VCaP (cell line): ENCODE data around the gene TMEM108.

Experiments
- H3K27ac ChIP-seq: fragments of 450-650 bp; 2 replicates; pipeline ENCODE4 v1.5.1; 2017
- TF ChIP-seq, protein P1 (sequence below): fragments of 450-650 bp; conservative IDR thresholded peaks from 2 replicates; pipeline ENCODE4 v1.5.1; 2017; ENCODE audit warnings: mild to moderate bottlenecking, moderate library complexity

The TMEM108 gene

GRCh38 chr3:133074977-133075376, 36.8 kb downstream of the TMEM108 start:
- TF ChIP-seq, protein P1, sequence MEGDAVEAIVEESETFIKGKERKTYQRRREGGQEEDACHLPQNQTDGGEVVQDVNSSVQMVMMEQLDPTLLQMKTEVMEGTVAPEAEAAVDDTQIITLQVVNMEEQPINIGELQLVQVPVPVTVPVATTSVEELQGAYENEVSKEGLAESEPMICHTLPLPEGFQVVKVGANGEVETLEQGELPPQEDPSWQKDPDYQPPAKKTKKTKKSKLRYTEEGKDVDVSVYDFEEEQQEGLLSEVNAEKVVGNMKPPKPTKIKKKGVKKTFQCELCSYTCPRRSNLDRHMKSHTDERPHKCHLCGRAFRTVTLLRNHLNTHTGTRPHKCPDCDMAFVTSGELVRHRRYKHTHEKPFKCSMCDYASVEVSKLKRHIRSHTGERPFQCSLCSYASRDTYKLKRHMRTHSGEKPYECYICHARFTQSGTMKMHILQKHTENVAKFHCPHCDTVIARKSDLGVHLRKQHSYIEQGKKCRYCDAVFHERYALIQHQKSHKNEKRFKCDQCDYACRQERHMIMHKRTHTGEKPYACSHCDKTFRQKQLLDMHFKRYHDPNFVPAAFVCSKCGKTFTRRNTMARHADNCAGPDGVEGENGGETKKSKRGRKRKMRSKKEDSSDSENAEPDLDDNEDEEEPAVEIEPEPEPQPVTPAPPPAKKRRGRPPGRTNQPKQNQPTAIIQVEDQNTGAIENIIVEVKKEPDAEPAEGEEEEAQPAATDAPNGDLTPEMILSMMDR: no peak

GRCh38 chr3:133077688-133078087, 39.5 kb downstream of the TMEM108 start:
- TF ChIP-seq, protein P1: no peak
- H3K27ac ChIP-seq: no peak overlapping the region

More at GRCh38 chr3:133074977-133075376, 36.8 kb downstream of the TMEM108 start:
- no peak overlapping the region for H3K27ac ChIP-seq

GRCh38 chr3:133079621-133080020, 41.4 kb downstream of the TMEM108 start:
- no peak overlapping the region for H3K27ac ChIP-seq
- TF ChIP-seq, protein P1: no peak

DNA sequence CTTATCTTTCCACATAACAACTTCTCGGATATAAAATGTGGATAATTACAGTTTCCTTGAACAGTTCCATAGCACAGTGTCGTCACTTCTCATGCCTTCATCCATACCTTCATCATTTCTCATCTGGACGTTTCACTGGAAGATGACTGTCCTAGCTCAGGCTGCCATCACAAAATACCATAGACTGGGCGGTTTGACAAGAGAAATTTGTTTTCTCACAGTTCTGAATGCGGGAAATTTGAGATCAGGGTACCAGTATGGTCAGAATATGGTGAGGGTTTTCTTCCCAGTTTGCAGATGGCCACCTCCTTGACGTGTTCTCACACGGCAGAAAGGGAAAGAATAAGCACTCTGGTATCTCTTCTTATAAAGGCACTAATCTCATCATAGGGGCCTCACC, 42.8 kb downstream of the TMEM108 start:
- H3K27ac ChIP-seq: no peak overlapping the region
- TF ChIP-seq, protein P1: no peak

DNA sequence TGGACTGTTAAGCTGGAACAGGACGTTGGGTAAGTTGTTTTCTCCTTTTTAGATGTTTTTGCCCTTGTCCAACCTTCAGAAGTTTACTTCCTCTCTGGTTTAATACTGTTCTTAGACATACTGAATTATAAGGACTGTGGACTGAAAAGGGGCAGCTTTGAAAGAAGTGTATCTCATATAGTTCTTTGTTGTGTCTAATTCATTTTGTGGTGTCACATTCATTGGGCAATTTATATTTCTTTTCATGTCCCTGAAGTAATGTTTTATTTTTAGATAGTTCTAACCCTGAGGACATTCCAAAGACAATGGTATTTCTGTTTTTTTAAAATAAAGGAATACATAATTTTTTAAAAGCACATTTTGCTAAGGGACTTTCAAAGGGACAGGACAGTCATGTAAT, 45.2 kb downstream of the TMEM108 start:
- TF ChIP-seq, protein P1: no peak
- no peak overlapping the region for H3K27ac ChIP-seq

DNA sequence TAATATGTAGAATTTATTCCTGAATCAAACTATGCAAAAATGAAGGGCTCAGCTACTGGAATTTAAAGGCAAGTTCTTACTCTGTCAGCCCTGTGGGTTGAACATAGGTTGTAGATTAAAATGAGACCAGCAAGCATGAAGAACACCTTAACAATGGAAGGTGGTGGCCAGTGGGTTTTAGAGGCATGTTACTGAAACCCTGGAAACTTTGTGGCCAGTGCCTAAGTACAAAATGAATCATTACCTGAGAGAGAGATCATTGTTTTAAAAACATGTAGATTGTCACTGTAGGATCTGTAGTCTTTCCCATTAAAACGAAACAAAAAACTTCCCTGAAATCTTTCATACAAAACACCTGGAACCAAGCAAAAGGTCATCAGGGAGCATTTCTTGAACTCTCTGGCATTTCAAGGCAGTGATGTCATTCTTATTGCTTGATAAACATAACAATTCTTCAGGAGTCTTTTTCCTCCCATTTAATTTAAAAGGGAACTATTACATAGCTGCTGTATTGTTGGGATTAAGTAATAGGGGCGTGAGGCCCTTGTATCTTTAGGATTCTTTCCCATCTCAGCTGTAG, 51.8 kb downstream of the TMEM108 start:
- TF ChIP-seq, protein P1: no peak
- no peak overlapping the region for H3K27ac ChIP-seq

DNA sequence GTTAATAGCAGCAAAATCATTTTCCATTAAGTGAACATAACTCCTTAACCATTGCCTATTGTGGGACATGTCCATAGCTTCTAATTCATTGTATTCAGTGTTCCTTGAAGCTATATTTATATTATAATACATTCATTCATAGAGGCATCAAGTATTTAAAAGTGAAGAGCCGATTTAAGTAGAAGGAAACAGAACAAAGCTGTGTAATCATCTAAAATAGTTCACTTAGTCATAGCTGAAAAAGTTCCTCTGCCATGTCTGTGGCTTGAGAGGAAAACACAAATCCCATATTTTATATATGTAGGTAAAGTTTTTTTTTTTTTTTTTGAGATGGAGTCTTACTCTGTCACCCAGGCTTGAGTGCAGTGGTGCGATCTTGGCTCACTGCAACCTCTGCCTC, 54.5 kb downstream of the TMEM108 start:
- TF ChIP-seq, protein P1: no peak

GRCh38 chr3:133093366-133093765, 55.2 kb downstream of the TMEM108 start:
- TF ChIP-seq, protein P1: no peak
- H3K27ac ChIP-seq: no peak overlapping the region

More for the DNA sequence above, 54.5 kb downstream of the TMEM108 start:
- H3K27ac ChIP-seq: no peak overlapping the region
